ENCODE results near the gene FREM2.

The FREM2 gene

DNA sequence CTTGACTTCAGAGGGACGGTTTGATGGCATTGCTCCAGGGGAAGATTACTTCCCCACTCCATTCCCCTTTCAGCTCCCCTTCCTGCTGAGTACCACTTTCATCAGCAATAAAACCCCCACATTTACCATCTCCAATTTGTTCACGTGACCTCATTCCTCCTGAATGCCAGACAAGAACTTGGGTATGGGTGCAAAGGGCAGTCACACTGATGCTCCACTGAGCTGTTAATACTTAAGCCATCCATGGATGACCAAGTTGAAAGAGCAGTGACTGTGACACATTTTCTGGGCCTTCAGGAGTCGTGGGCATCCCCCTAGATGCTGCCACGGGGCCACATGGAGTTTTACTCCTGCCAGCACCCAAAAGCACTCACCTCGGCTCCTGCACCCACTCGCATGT, 210.6 kb downstream of the FREM2 start:
- DNase-seq (ENCODE audit: low spot score) = no peak

GRCh38 chr13:38898481-38898880, 211.6 kb downstream of the FREM2 start:
- no peak for DNase-seq (ENCODE audit: low spot score)

DNA sequence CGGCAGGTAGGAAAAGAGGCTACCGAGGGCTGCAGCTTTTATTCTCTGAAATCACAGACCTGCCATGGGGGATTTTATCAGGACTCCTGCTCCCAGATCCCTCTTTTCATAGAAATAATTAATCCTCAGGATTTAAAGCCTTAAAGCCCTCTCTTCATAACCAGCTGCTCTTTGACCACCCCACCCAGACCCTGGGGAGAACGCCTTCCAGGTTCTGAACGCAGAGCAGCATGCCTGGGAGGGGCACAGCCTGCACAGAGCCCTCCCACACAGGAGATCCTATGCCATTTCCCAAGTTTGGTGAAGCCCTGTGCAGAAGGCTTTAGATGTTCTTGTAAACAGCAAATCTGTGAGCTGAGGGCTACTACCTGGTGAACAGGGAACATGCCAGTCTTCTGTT, 212.7 kb downstream of the FREM2 start:
- no peak for DNase-seq (ENCODE audit: low spot score)

DNA sequence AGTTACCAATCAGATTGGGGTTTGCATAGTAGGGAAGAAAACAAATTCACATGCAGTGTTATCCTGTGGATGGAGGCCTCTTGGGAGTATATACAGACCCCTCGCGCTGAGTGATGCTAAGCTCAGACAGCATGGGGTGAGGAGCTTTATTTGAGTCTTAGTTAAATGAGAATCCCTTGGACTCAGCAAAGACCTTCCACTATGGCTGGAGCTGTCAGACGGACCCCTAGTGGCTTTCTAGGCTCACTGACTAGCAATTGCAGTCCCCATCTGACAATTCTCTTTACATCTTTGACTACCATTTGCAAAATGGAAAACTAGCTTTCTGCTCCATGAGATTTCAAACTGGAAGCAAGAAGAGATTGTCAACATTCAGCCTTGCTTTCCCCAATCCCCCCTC, 213.3 kb downstream of the FREM2 start:
- peak; percentile 74 for DNase-seq (ENCODE audit: low spot score)

DNA sequence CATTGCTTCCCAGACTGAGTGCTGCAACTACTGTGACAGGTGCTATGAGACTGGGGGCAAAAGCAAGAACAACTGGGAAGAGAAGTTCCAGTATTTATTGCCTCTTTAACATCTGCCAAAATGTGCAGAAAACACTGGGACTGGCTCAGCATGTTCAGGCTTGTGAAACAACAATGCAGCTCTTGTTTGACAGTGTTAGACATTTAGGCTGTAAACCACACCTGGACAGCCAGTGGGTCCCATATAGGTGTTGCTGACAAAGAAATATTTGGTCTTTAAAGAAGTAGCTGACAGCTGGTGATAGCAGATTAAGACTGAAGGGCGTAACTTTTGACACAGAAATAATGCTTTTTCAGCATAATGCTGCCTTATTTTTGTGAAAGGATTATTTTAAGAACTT, 215.7 kb downstream of the FREM2 start:
- no peak for DNase-seq (ENCODE audit: low spot score)

DNA sequence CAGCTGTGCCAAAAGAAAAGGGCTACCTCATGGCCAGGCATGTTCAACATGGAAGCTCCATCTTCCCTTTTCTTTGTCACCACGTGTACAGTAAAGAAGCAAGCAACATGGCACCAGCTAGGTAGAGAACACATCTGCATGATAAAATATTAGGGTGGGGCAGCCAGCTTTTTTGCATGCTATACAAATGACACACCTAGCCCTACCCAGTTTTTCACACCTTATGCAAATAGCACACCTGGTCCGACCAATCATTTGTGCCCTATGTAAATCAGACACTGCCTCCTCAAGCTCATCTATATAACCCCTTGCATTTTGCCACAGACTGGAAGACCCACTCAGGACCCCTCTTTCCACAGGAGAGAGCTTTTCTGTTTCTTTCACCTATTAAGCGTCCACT, 218.2 kb downstream of the FREM2 start:
- no peak for DNase-seq (ENCODE audit: low spot score)

DNA sequence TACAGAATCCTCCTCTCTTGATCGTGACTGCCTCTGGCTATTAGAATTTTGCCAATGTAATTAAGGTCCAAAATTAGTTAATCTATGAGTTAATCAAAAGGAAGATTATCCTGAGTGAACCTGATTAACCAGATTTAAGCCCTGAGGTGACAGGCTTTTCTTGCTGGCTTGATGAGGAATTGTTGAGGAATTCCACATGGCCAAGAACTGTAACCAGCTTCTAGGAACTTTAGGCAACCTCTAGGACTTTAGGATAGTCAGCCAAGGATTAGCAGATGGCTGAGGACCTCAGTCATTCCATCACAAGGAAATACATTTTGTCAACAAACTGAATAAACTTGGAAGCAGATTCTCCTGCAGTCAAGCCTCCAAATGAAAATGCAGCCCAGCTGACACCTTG, 219.0 kb downstream of the FREM2 start:
- DNase-seq (ENCODE audit: low spot score) = no peak

DNA sequence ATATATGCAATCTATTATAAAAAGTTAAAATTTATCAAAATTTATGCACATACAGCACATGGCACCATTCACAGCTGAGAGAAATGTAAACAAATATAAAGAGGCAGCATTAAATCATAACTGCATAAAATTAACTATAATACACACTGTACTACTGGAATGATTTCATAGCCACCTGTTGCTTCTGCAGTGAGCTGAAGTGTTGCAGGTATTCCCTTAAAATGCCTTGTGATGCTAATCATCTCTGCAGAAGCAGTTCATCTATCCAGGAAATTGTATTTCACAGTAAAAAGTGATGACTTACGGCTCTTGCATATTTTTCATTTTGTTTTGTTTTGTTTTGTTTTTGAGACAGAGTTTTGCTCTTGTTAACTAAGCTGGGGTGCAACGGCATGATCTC, 221.7 kb downstream of the FREM2 start:
- DNase-seq (ENCODE audit: low spot score) = no peak

GRCh38 chr13:38914070-38914469, 227.2 kb downstream of the FREM2 start:
- no peak for DNase-seq (ENCODE audit: low spot score)

DNA sequence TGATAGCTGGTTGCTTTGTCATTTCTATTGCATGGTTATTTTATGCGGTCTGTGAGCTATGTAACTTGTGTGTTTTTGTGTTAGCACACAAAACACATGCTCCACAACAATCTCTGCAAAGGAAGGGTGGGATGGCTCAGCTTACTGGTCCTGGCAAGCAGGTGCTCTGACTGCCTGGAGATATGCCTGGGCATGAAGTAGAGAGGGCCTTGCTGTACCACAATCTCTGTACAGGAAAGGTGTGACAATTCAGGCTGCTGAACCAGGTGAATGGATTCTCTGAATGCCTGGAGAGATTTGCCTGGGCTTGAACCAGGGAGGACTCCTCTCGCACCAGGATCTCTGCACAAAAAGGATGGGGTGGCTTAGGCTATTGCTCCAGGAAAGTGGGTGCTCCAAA, 234.2 kb downstream of the FREM2 start:
- no peak for DNase-seq (ENCODE audit: low spot score)

DNA sequence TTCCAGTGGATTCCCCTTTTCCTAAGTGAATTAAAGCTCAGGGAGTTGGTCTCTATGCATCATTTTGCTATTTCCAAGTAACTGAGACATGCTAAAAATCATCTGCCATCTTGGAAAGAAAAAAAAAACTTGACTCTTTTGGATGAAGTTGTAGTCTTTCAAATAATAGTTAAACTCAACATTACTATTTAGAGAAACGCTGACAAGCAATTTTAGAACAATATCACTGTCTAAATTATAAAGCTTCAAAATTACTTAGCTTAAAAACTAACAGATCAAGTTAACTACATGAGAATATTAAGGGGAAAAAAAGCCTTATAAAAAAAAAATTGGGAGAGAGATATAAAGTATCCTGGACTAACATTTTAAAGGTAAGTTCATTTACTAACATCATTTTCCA, 235.3 kb downstream of the FREM2 start:
- DNase-seq (ENCODE audit: low spot score) = no peak

DNA sequence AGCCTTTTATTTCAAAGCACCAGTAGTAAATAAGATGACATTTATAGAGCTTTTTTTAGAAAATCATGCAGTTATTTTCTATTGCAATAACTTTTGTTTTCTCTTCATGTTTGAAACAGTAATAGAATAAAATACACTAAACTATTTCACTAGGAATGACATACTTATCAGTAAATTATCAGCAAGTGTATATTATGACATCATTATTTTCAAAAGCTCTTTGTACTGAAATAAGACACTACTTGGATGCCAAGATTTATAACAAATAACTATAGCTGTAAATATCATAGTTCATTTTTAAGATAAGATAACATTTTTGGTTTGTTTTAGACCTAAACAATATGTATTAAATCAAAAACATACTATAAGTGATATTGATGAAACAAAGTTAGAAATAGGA, 246.9 kb downstream of the FREM2 start:
- no peak for DNase-seq (ENCODE audit: low spot score)

Data from iPS-NIHi11 (cell line).